Cardiac fibroblast (primary cell): ENCODE results near the gene GRB14.
A peak's percentile ranks its signal among the peaks of the same experiment; 100 is the strongest.

Source experiments
- DNase-seq, 2 donors: peaks; one replicate each; pipeline versions ENCODE4 v3.0.0 to v3.0.0-alpha.2; 2010; ENCODE audit warnings: low read depth in 2 of 2
- H3K4me3 ChIP-seq, 2 donors: replicated peaks in 1 of 2; 1 replicate in 1 of 2; 2 replicates in 1 of 2; pipeline ENCODE4 v1.5.1; 2011; ENCODE audit warnings: low read depth in 2 of 2, low read length in 2 of 2, mild to moderate bottlenecking in 2 of 2, moderate library complexity in 1 of 2
- TF ChIP-seq, protein P1 (sequence below): IDR thresholded peaks from one replicate; pipeline ENCODE4 v1.5.1; 2011; ENCODE audit warnings: low read depth, mild to moderate bottlenecking, low read length, inconsistent platforms

Gene GRB14

DNA sequence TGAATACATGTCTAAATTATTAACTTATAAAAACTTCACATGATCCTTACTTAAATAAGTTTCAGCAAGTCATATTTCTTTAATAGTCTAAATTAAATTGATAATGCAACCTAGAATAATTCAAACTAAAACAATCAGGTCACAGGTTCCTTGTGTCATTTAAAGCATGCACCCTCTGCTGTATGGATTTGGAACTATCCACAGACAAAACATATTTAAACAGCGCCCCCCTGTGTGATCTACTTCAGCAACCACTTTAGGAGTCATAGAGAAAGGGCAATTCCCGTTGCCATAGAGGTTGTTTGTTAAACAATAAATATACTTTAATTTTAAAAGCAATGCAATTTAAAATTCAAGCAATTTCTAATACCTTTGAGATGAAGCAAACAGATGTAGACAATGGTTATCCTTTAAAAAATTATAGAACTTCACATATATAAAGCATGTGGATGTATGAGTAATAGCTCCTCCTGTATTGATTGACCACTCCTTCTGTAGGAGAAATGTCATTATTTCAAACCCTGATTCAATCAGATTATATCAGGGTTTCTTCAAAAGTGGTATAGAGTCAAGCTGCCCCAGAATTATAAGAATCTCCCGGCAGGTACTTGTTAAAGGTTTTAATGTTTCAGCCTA lies 21.2 kb downstream of the GRB14 start:
- no peak overlapping the region for H3K4me3 ChIP-seq
- peak; percentile 82 to 92 for DNase-seq
- TF ChIP-seq, protein P1, sequence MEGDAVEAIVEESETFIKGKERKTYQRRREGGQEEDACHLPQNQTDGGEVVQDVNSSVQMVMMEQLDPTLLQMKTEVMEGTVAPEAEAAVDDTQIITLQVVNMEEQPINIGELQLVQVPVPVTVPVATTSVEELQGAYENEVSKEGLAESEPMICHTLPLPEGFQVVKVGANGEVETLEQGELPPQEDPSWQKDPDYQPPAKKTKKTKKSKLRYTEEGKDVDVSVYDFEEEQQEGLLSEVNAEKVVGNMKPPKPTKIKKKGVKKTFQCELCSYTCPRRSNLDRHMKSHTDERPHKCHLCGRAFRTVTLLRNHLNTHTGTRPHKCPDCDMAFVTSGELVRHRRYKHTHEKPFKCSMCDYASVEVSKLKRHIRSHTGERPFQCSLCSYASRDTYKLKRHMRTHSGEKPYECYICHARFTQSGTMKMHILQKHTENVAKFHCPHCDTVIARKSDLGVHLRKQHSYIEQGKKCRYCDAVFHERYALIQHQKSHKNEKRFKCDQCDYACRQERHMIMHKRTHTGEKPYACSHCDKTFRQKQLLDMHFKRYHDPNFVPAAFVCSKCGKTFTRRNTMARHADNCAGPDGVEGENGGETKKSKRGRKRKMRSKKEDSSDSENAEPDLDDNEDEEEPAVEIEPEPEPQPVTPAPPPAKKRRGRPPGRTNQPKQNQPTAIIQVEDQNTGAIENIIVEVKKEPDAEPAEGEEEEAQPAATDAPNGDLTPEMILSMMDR: peak; percentile 84

DNA sequence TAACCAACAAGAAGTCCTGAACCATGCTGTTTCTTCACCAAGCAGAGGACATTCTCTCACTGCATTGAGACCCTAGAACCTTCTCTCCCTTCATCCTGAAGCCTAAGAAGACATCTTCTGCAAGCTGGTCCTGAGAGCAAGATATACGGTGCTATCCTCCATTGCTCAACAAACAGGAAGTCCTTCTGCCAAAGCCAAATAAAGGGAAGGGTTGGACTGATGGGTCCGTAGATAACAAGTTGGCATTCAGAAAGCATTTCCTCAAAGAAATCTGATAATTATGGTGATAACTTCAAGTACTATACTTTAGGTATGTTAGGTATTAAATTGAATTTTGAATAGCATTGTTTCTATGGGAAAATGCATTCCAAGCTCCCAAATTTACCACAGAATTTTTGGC lies 23.3 kb downstream of the GRB14 start:
- TF ChIP-seq, protein P1: no peak
- no peak for DNase-seq
- H3K4me3 ChIP-seq: no peak overlapping the region

DNA sequence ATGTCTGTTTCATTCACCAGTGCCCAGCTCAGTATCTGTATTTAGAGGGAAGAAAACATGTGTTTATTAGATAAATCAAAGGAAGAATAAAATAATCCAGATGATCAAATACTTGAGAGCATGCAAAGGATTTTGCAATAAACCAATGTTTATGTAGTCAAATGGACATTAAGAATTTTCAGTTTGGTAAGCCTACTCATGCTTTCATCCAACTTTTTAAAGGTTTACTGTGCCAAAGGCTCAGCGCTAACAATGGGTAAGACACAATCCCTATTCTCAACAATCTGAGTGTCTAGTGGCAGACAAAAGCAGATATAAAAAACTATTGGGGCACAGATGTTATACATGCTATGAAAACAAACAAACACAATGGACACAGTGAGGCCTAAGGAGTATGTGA lies 26.3 kb downstream of the GRB14 start:
- peak in 1 of 2 donors; percentile 22 for DNase-seq
- TF ChIP-seq, protein P1: no peak
- no peak overlapping the region for H3K4me3 ChIP-seq

DNA sequence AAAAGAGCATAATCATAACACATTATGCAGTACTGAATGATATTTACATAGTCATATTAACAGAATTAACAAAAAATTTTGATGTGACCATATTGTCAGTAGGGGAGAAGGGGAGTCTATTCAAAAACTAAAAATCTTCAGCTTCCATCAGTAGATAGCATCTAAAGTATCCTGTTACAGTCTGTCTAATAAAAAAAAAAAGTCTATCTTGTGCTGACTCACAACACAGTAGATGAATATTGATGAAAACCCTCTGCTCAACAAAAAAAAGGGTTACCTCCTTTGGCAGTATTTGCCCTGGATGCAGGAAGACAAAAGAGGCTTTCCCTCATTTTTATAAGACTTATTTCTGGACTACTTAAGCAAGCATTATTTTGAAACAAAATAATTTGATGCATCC lies 27.3 kb downstream of the GRB14 start:
- DNase-seq: no peak
- TF ChIP-seq, protein P1: no peak

DNA sequence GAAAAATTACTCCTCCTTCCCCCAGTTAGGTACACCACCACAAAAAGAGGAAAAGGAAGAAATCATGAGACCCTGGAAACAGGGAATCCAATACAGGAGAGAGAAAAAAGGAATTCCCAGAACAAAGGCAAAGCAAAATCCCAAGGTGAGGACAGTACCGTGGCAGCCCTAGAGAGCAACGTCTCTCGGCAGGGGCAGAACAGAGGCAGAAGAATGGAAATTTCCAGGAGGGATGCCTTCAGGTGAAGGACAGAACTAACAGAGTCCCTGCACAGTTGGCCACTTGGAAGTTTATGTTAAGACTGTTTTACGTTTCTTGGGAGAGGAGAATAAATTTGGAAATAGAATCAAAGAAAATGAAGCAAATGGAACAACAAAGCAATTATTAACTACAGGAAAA lies 27.7 kb downstream of the GRB14 start:
- DNase-seq: no peak
- TF ChIP-seq, protein P1: no peak
- no peak overlapping the region for H3K4me3 ChIP-seq

More for the DNA sequence above, 27.3 kb downstream of the GRB14 start:
- H3K4me3 ChIP-seq: no peak overlapping the region

DNA sequence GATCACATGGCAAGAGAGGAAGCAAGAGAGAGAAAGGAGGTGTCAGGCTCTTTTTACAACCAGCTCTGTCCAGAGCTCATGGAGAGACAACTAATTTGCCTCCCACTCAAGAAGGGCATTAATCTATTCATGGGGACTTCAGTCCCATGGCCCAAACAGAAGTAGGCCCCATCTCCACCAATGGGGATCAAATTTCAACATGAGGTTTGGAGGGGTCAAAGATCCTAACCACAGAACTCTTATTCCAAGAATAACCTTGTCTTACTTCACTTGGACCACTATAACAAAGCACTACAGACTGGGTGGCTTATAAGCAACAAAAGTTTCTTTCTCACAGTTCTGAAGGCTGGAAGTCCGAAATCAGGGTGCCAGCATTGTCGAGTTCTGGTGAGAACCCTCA lies 31.8 kb downstream of the GRB14 start:
- peak; percentile 16 to 23 for DNase-seq
- H3K4me3 ChIP-seq: no peak overlapping the region
- TF ChIP-seq, protein P1: no peak

DNA sequence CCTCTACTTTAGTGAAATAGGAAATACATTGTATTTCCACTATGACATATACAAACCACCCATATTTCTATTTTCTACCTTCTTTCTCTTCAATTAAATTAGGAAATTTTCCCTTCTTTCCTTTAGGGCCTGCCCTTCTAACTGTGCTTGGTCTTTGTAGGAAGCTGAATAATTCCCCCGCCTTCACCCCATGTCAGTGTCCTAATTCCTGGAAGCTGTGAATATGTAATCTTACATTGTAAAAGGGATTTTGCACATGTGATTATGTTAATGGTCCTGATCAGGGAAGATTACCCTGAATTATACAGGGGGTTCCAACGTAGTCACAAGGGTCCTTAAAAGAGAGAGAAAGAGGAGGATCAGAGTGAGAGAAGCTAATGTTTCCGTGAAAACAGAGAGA lies 40.2 kb downstream of the GRB14 start:
- no peak overlapping the region for H3K4me3 ChIP-seq
- DNase-seq: no peak
- TF ChIP-seq, protein P1: no peak
